ENCODE results near the gene ATP5F1E. TPM values are rescaled to one million over a fixed set of nuclear protein-coding genes. Genes with fewer than 3 reads are reported as not detected.

ATP5F1E gene
- total and polyA plus RNA-seq, 9 of the 15 experiments (the other 6 are each of a cell fraction or from before 2014, with no cell fraction given) = 60.3 to 162 (median 113) TPM

- TF ChIP-seq ZNF592 (IDR thresholded peaks at IDR 0.05) = 0 out of 2 replicates have a peak, but pooled peaks have one; percentile 40
- TF ChIP-seq L3MBTL2 (IDR thresholded peaks at IDR 0.05) = 0 out of 2 replicates have a peak, but pooled peaks have one; percentile 27
- TF ChIP-seq MYC (IDR thresholded peaks at IDR 0.05; ENCODE audit: low read depth, low read length) = peak; percentile 47; the same call in 1 of the 2 replicates
- TF ChIP-seq MYC (CRISPR knock-in tag; IDR thresholded peaks at IDR 0.05; ENCODE audit: borderline replicate concordance, low read depth) = no peak
Observed at GRCh38 chr20:59039233-59039632, 7.1 kb upstream of the ATP5F1E start (continued).

GRCh38 chr20:59037386-59037785, 5.3 kb upstream of the ATP5F1E start:
- Histone ChIP-seq H3K4me3 (no peak overlapping the region), H3K36me3 (ENCODE audit: control insufficient read depth, insufficient read depth, low read length) (peaks cover 84% of the 10 kb centered on the region), H2AFZ (ENCODE audit: low read depth, low read length) (no peak overlapping the region), H3K79me2 (ENCODE audit: control insufficient read depth, insufficient read depth, low read length) (peaks cover 72% of the 10 kb centered on the region), H4K20me1 (replicated peaks; ENCODE audit: control insufficient read depth, insufficient read depth, low read length) (peaks cover 5% of the 10 kb centered on the region), H3K4me2 (ENCODE audit: insufficient read depth, low read length) (no peak overlapping the region), H3K9me3 (replicated peaks; ENCODE audit: control insufficient read depth, insufficient read depth, low read depth, low read length) (no peaks in the 10 kb centered on the region), H3K27me3 (ENCODE audit: control insufficient read depth in 2 of 2, insufficient read depth in 2 of 2, low read length in 2 of 2) (no peaks in the 10 kb centered on the region), H3K9me1 (ENCODE audit: control insufficient read depth, insufficient read depth, low read length) (peaks cover 4% of the 10 kb centered on the region), H3K27ac (ENCODE audit: extremely low read depth, low read depth, low read length) (no peak overlapping the region), H3K4me1 (replicated peaks in 1 of 2; ENCODE audit: control insufficient read depth in 2 of 2, insufficient read depth in 2 of 2, low read length in 2 of 2) (peaks cover 9 to 15% of the 10 kb centered on the region in 2 experiments; a peak in 4 of 5 replicates), H3K9ac (ENCODE audit: insufficient read depth in 1 of 2, low read depth in 2 of 2, low read length in 2 of 2) (0 out of 4 replicates have a peak overlapping the region, but pooled peaks of 1 of the 2 experiments have one; percentile 15)
- in situ Hi-C loops (cut with MboI) = no loop called here
- ATAC-seq = no peak
- POLR2A ChIA-PET = no interaction called here
- no peak for TF ChIP-seq RFX5 (IDR thresholded peaks at IDR 0.05; ENCODE audit: low read depth, low read length)
- no peak for TF ChIP-seq ELK3 (CRISPR knock-in tag; IDR thresholded peaks at IDR 0.05)
- peak; percentile 34; the same call in 1 of the 2 replicates for TF ChIP-seq SPI1 (IDR thresholded peaks at IDR 0.05; ENCODE audit: borderline replicate concordance, low read depth, low read length)
- no peak for TF ChIP-seq KDM1A (IDR thresholded peaks at IDR 0.05)
- no peak for TF ChIP-seq GTF2B (IDR thresholded peaks at IDR 0.05; ENCODE audit: extremely low read depth, insufficient read length)
- TF ChIP-seq TRIM24 (IDR thresholded peaks at IDR 0.05) = no peak
- DNase-seq (ENCODE audit: extremely low read depth in 1 of 4, low spot score in 3 of 4) = no peak
- no TSS peak for BruUV-seq (replicated peaks)
- no peak for FAIRE-seq
- CTCF ChIA-PET (ENCODE audit: low intra/inter-chr PET ratio) = no interaction called here
- WGBS (ENCODE audit: insufficient coverage, low coverage, missing lambda C conversion rate) = 80% methylated on average over 12 of the region's 12 CpGs
- intact Hi-C loops (cut with micrococcal nuclease) = no loop called here
